Fibroblast of lung (primary cell): ENCODE data around the gene SDK1. TPM values are rescaled to one million over a fixed set of nuclear protein-coding genes. Genes with fewer than 3 reads are reported as not detected.
A peak's percentile ranks its signal among the peaks of the same experiment; 100 is the strongest.

ENCODE experiments used
- DNase-seq, 2 donors: peaks; one replicate each; pipeline versions ENCODE4 v3.0.0 to v3.0.0-alpha.2; 2010; ENCODE audit warnings: low read depth in 2 of 2
- H2AFZ ChIP-seq: 2 replicates; pipeline ENCODE4 v1.5.1; 2012; ENCODE audit warnings: low read length, control low read depth, inconsistent platforms
- H3K27ac ChIP-seq: 2 replicates; pipeline ENCODE4 v1.5.1; 2011; ENCODE audit warnings: low read length, control low read depth; ENCODE audit not compliant: insufficient read depth
- H3K27me3 ChIP-seq: 2 replicates; pipeline ENCODE4 v1.5.1; 2011; ENCODE audit warnings: mild to moderate bottlenecking, low read length; ENCODE audit not compliant: control insufficient read depth, insufficient read depth
- H3K36me3 ChIP-seq: 2 replicates; pipeline ENCODE4 v1.5.1; 2011; ENCODE audit warnings: low read length; ENCODE audit not compliant: control insufficient read depth, insufficient read depth
- H3K4me1 ChIP-seq: 2 replicates; pipeline ENCODE4 v1.5.1; 2011; ENCODE audit warnings: low read length; ENCODE audit not compliant: control insufficient read depth, insufficient read depth; ENCODE audit errors: extremely low read depth
- H3K4me2 ChIP-seq: 2 replicates; pipeline ENCODE4 v1.5.1; 2011; ENCODE audit warnings: low read length, control low read depth; ENCODE audit not compliant: insufficient read depth; ENCODE audit errors: extremely low read depth
- H3K4me3 ChIP-seq, 4 experiments: fragments of 200-600 bp in 1 of 4; sonication (generic) in 1 of 4; replicated peaks in 1 of 4; 2 replicates each; pipeline ENCODE4 v1.5.1; 2011 to 2016; ENCODE audit warnings: low read length in 4 of 4, low read depth in 3 of 4, mild to moderate bottlenecking in 3 of 4, control low read depth in 2 of 4, inconsistent platforms in 1 of 4, mixed read lengths in 1 of 4; ENCODE audit not compliant: insufficient read depth in 1 of 4; ENCODE audit errors: control extremely low read depth in 1 of 4
- H3K79me2 ChIP-seq: 2 replicates; pipeline ENCODE4 v1.5.1; 2012; ENCODE audit warnings: mild to moderate bottlenecking, low read length, inconsistent platforms; ENCODE audit not compliant: control insufficient read depth, insufficient read depth
- H3K9ac ChIP-seq: 2 replicates; pipeline ENCODE4 v1.5.1; 2011; ENCODE audit warnings: mild to moderate bottlenecking, low read length, control low read depth; ENCODE audit not compliant: insufficient read depth
- H3K9me3 ChIP-seq: 2 replicates; pipeline ENCODE4 v1.5.1; 2012; ENCODE audit warnings: low read depth, low read length; ENCODE audit not compliant: control insufficient read depth, insufficient read depth
- H4K20me1 ChIP-seq: 2 replicates; pipeline ENCODE4 v1.5.1; 2011; ENCODE audit warnings: low read length; ENCODE audit not compliant: control insufficient read depth, insufficient read depth; ENCODE audit errors: extremely low read depth
- CTCF ChIP-seq, 2 donors: IDR thresholded peaks in 1 of 2; conservative IDR thresholded peaks in 1 of 2; 1 replicate in 1 of 2; 2 replicates in 1 of 2; pipeline ENCODE4 v1.5.1; 2011 to 2012; ENCODE audit warnings: low read length in 2 of 2, control low read depth in 1 of 2, inconsistent platforms in 1 of 2, low read depth in 1 of 2, mild to moderate bottlenecking in 1 of 2
- EZH2 ChIP-seq: IDR thresholded peaks from 2 replicates; pipeline ENCODE4 v1.5.1; 2012; ENCODE audit warnings: low read length, control low read depth, mild to moderate bottlenecking; ENCODE audit errors: missing control alignments
- polyA plus RNA-seq, 2 donors: library from polyadenylated mRNA; depleted of rRNA in 1 of 2; stranded (reverse) in 1 of 2; unstranded in 1 of 2; fragments of >200 nt; gene quantifications; 2 replicates each; pipeline ENCODE4 v1.2.1, GENCODE V29; 2011 to 2012; ENCODE audit warnings: missing spikeins in 1 of 2
- total RNA-seq: library from RNA; depleted of rRNA; stranded (reverse); fragments of >200 nt; gene quantifications from 2 replicates; pipeline ENCODE4 v1.2.1, GENCODE V29; 2014

The SDK1 gene
- total and polyA plus RNA-seq, 2 donors (not counting 1 experiment from before 2014, with no cell fraction given): 1.0 to 8.6 TPM

GRCh38 chr7:4056552-4057288, 755.7 kb downstream of the SDK1 start:
- no peak overlapping the region for H3K4me2 ChIP-seq
- H3K4me1 ChIP-seq: no peaks in the 10 kb centered on the region
- H3K4me3 ChIP-seq: no peak overlapping the region
- no peaks in the 10 kb centered on the region for H3K36me3 ChIP-seq
- H4K20me1 ChIP-seq: no peaks in the 10 kb centered on the region
- no peak for DNase-seq
- H2AFZ ChIP-seq: no peak overlapping the region
- no peak overlapping the region for H3K27ac ChIP-seq
- H3K27me3 ChIP-seq: no peaks in the 10 kb centered on the region
- no peaks in the 10 kb centered on the region for H3K79me2 ChIP-seq
- H3K9ac ChIP-seq: no peak overlapping the region
- H3K9me3 ChIP-seq: no peaks in the 10 kb centered on the region
- TF ChIP-seq EZH2 (no peak), CTCF (conservative IDR thresholded peaks at IDR 0.05 in 1 of 2, IDR thresholded peaks at IDR 0.05 in 1 of 2; ENCODE audit: low read depth in 1 of 2, low read length in 2 of 2) (no peak)

- TF ChIP-seq CTCF (conservative IDR thresholded peaks at IDR 0.05 in 1 of 2, IDR thresholded peaks at IDR 0.05 in 1 of 2; ENCODE audit: low read depth in 1 of 2, low read length in 2 of 2) (no peak), EZH2 (no peak)
- H3K27me3 ChIP-seq: no peaks in the 10 kb centered on the region
- no peak for DNase-seq
- no peaks in the 10 kb centered on the region for H3K9me3 ChIP-seq
- no peaks in the 10 kb centered on the region for H4K20me1 ChIP-seq
- H3K4me3 ChIP-seq: no peak overlapping the region
- no peaks in the 10 kb centered on the region for H3K79me2 ChIP-seq
- H3K9ac ChIP-seq: no peak overlapping the region
- H3K4me2 ChIP-seq: no peak overlapping the region
- H2AFZ ChIP-seq: no peak overlapping the region
- H3K27ac ChIP-seq: no peak overlapping the region
- H3K36me3 ChIP-seq: no peaks in the 10 kb centered on the region
- H3K4me1 ChIP-seq: no peaks in the 10 kb centered on the region
Measured at GRCh38 chr7:4057289-4057616, 756.2 kb downstream of the SDK1 start.

DNA sequence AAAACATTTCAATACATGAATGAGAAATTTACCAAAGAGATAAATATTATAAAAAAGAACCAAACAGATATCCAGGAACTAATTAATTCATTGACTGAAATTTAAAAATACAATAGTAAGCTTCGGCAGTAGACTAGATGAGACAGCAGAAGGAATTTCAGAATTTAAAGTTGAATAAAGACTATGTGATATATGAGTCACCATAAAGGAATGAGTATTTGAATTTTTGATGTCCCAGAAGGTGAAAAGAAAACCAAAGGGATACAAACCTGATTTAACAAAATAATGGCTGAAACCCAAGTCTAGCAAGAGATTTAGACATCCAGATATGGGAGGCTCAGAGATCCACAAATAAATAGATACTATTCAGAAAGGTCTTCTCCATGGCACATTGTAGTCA, 757.1 kb downstream of the SDK1 start:
- peak in 1 of 2 donors; percentile 33 for DNase-seq
- H3K9ac ChIP-seq: no peak overlapping the region
- H3K27ac ChIP-seq: no peak overlapping the region
- H2AFZ ChIP-seq: no peak overlapping the region
- no peaks in the 10 kb centered on the region for H3K9me3 ChIP-seq
- no peaks in the 10 kb centered on the region for H3K36me3 ChIP-seq
- H4K20me1 ChIP-seq: no peaks in the 10 kb centered on the region
- H3K27me3 ChIP-seq: no peaks in the 10 kb centered on the region
- no peaks in the 10 kb centered on the region for H3K79me2 ChIP-seq
- H3K4me3 ChIP-seq: no peak overlapping the region
- no peak overlapping the region for H3K4me2 ChIP-seq
- H3K4me1 ChIP-seq: no peaks in the 10 kb centered on the region
- TF ChIP-seq EZH2 (no peak), CTCF (conservative IDR thresholded peaks at IDR 0.05 in 1 of 2, IDR thresholded peaks at IDR 0.05 in 1 of 2; ENCODE audit: low read depth in 1 of 2, low read length in 2 of 2) (no peak)
